ENCODE results near the gene PIAS4. TPM values are rescaled to one million over a fixed set of nuclear protein-coding genes. Genes with fewer than 3 reads are reported as not detected.

Gene PIAS4
- total and polyA plus RNA-seq, 9 of the 15 experiments (the other 6 are each of a cell fraction or from before 2014, with no cell fraction given): 0.27 to 34.9 (median 14.4) TPM

DNA sequence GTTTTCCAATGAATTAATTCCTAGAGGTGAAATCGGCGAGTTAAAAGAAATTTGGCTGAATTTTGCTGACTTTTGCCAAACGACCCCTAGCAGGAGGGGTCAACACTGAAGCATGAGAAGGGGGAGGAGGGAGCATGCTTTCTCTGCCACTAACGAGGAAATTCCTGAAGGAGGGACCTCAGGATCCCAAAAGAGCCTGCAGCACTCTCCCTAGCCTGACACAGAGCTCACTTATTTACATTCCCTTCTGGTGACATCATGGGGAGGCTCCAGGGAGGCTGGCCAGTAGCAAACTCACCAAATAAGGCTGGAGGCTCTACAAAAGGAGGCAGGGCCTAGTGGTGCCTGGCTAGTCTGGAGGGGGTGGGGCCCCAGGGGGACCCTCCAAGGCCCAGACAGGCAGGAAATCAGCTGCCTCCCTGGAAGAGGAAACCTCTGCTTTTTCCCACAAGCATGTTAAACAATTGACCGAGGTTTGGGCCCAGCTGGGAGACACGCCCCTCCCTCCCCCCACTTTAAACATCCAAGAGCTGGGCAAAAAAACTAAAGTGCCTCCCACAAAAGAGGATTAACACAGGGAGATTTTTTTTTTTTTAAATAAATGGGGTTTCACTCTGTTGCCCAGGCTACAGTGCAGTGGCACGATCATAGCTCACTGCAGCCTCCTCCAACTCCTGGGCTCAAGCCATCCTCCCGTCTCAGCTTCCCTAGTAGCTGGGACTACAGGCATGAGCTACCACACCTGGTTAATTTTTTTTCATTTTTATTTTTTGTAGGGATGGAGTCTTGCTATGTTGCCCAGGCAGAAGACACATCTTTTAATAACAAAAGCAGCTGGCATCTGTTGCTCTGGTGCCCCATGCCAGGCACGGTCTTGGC, 38.7 kb upstream of the PIAS4 start:
- no peak overlapping the region for H2AFZ ChIP-seq (ENCODE audit: low read depth, low read length)
- H3K4me2 ChIP-seq (ENCODE audit: insufficient read depth, low read length): no peak overlapping the region
- H3K9me3 ChIP-seq (replicated peaks; ENCODE audit: control insufficient read depth, insufficient read depth, low read depth, low read length): no peaks in the 10 kb centered on the region
- H3K4me3 ChIP-seq: no peak overlapping the region
- peaks cover 8% of the 10 kb centered on the region for H4K20me1 ChIP-seq (replicated peaks; ENCODE audit: control insufficient read depth, insufficient read depth, low read length)
- peak; percentile 75 for FAIRE-seq
- no peaks in the 10 kb centered on the region for H3K27me3 ChIP-seq (ENCODE audit: control insufficient read depth in 2 of 2, insufficient read depth in 2 of 2, low read length in 2 of 2)
- 0 out of 3 replicates have a peak overlapping the region, but pooled peaks have one; percentile 76 for H3K27ac ChIP-seq (ENCODE audit: extremely low read depth, low read depth, low read length)
- peak; percentile 13 for ATAC-seq
- intact Hi-C loops (cut with micrococcal nuclease): no loop called here
- POLR2A ChIA-PET: interaction anchor here (1.2 to 7.2 kb wide), 4 partner anchors 9 to 19 kb away, joined by 3 to 215 read pairs (median 13); partner anchors contain the start of gene EEF2
- in situ Hi-C loops (cut with MboI): no loop called here
- 64% methylated on average over 9 of the region's 9 CpGs for WGBS (ENCODE audit: insufficient coverage, low coverage, missing lambda C conversion rate)
- H3K9ac ChIP-seq (ENCODE audit: insufficient read depth in 1 of 2, low read depth in 2 of 2, low read length in 2 of 2): peak overlapping the region in 1 of 2 experiments; percentile 95; a peak in 1 of 4 replicates
- BruUV-seq (replicated peaks): no TSS peak
- peaks cover 37% of the 10 kb centered on the region for H3K79me2 ChIP-seq (ENCODE audit: control insufficient read depth, insufficient read depth, low read length)
- H3K36me3 ChIP-seq (ENCODE audit: control insufficient read depth, insufficient read depth, low read length): peaks cover 51% of the 10 kb centered on the region; the same call in 2 of the 3 replicates
- H3K9me1 ChIP-seq (ENCODE audit: control insufficient read depth, insufficient read depth, low read length): no peaks in the 10 kb centered on the region
- peak; percentile 43 to 64 (median 49) for DNase-seq (ENCODE audit: extremely low read depth in 1 of 4, low spot score in 3 of 4)
- H3K4me1 ChIP-seq (replicated peaks in 1 of 2; ENCODE audit: control insufficient read depth in 2 of 2, insufficient read depth in 2 of 2, low read length in 2 of 2): peaks cover 15 to 36% of the 10 kb centered on the region in 2 experiments
- CTCF ChIA-PET (ENCODE audit: low intra/inter-chr PET ratio): interaction anchor here (0.6 to 1.3 kb wide), 2 partner anchors 116 to 497 kb away, joined by 3 read pairs; no protein-coding TSS in a partner anchor
- no peak for TF ChIP-seq STAT5B (CRISPR knock-in tag; IDR thresholded peaks at IDR 0.05)
- TF ChIP-seq, protein P1, sequence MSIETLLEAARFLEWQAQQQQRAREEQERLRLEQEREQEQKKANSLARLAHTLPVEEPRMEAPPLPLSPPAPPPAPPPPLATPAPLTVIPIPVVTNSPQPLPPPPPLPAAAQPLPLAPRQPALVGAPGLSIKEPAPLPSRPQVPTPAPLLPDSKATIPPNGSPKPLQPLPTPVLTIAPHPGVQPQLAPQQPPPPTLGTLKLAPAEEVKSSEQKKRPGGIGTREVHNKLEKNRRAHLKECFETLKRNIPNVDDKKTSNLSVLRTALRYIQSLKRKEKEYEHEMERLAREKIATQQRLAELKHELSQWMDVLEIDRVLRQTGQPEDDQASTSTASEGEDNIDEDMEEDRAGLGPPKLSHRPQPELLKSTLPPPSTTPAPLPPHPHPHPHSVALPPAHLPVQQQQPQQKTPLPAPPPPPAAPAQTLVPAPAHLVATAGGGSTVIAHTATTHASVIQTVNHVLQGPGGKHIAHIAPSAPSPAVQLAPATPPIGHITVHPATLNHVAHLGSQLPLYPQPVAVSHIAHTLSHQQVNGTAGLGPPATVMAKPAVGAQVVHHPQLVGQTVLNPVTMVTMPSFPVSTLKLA (conservative IDR thresholded peaks at IDR 0.05): 0 out of 4 replicates have a peak, but pooled peaks of 1 of the 2 experiments have one; percentile 20
- TF ChIP-seq JUN (IDR thresholded peaks at IDR 0.05; ENCODE audit: borderline replicate concordance, low read depth, low read length): peak; percentile 90
- 0 out of 2 replicates have a peak, but pooled peaks have one; percentile 61 for TF ChIP-seq JUN (CRISPR knock-in tag; IDR thresholded peaks at IDR 0.05; ENCODE audit: borderline replicate concordance)
- TF ChIP-seq PYGO2 (tag; IDR thresholded peaks at IDR 0.05): no peak
- 0 out of 2 replicates have a peak, but pooled peaks have one; percentile 13 for TF ChIP-seq SMAD4 (CRISPR knock-in tag; conservative IDR thresholded peaks at IDR 0.05)
- TF ChIP-seq ZKSCAN8 (CRISPR knock-in tag; IDR thresholded peaks at IDR 0.05): 0 out of 2 replicates have a peak, but pooled peaks have one; percentile 47
- no peak for TF ChIP-seq HSF4 (CRISPR knock-in tag; IDR thresholded peaks at IDR 0.05; ENCODE audit: borderline replicate concordance)
- peak; percentile 79 for TF ChIP-seq ZFP36 (IDR thresholded peaks at IDR 0.05; ENCODE audit: low read depth, low read length, partially characterized antibody)
- TF ChIP-seq SIN3A (IDR thresholded peaks at IDR 0.05; ENCODE audit: borderline replicate concordance in 2 of 2, control insufficient read depth in 1 of 2, low read depth in 2 of 2, low read length in 2 of 2): no peak
- TF ChIP-seq ATF7 (IDR thresholded peaks at IDR 0.05): peak; percentile 95
- TF ChIP-seq MYC (IDR thresholded peaks at IDR 0.05; ENCODE audit: low read depth, low read length): no peak
- TF ChIP-seq MYC (CRISPR knock-in tag; IDR thresholded peaks at IDR 0.05; ENCODE audit: borderline replicate concordance, low read depth): no peak
- TF ChIP-seq, protein P2, sequence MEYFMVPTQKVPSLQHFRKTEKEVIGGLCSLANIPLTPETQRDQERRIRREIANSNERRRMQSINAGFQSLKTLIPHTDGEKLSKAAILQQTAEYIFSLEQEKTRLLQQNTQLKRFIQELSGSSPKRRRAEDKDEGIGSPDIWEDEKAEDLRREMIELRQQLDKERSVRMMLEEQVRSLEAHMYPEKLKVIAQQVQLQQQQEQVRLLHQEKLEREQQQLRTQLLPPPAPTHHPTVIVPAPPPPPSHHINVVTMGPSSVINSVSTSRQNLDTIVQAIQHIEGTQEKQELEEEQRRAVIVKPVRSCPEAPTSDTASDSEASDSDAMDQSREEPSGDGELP (CRISPR knock-in tag; IDR thresholded peaks at IDR 0.05; ENCODE audit: borderline replicate concordance): peak; percentile 50; the same call in 1 of the 2 replicates
- TF ChIP-seq GTF2F1 (IDR thresholded peaks at IDR 0.05; ENCODE audit: low read depth, low read length): no peak
- TF ChIP-seq TAF1 (IDR thresholded peaks at IDR 0.05; ENCODE audit: control insufficient read depth, extremely low read depth, insufficient read depth, low read length, severe bottlenecking): no peak
